Subcutaneous abdominal adipose tissue (tissue), 5 donors: ENCODE results near the gene COA3.

Source experiments
- H3K27ac ChIP-seq: one replicate; pipeline ENCODE4 v1.7.0; 2013; ENCODE audit warnings: low read depth, mild to moderate bottlenecking, inconsistent platforms, low read length, moderate library complexity
- H3K27me3 ChIP-seq, 5 donors: one replicate each; pipeline ENCODE4 v1.7.0; 2013; ENCODE audit warnings: low read length in 5 of 5, inconsistent platforms in 1 of 5; ENCODE audit not compliant: control insufficient read depth in 5 of 5, insufficient read depth in 4 of 5
- H3K36me3 ChIP-seq, 5 donors: one replicate each; pipeline ENCODE4 v1.7.0; 2013; ENCODE audit warnings: low read length in 5 of 5; ENCODE audit not compliant: control insufficient read depth in 5 of 5, insufficient read depth in 5 of 5
- H3K4me1 ChIP-seq, 5 donors: one replicate each; pipeline ENCODE4 v1.7.0; 2013; ENCODE audit warnings: low read length in 5 of 5, mild to moderate bottlenecking in 3 of 5, moderate library complexity in 1 of 5; ENCODE audit not compliant: control insufficient read depth in 5 of 5, insufficient read depth in 5 of 5
- H3K4me3 ChIP-seq, 5 donors: one replicate each; pipeline ENCODE4 v1.7.0; 2013; ENCODE audit warnings: low read length in 5 of 5, low read depth in 1 of 5
- H3K9ac ChIP-seq, 5 donors: one replicate each; pipeline ENCODE4 v1.7.0; 2013; ENCODE audit warnings: low read length in 5 of 5, mild to moderate bottlenecking in 4 of 5, moderate library complexity in 3 of 5
- H3K9me3 ChIP-seq, 5 donors: one replicate each; pipeline ENCODE4 v1.7.0; 2013; ENCODE audit warnings: low read length in 5 of 5; ENCODE audit not compliant: control insufficient read depth in 5 of 5
- donor health status: healthy.
- donor health status: healthy.
- donor health status: healthy.
- donor health status: healthy.
- donor health status: healthy.

The COA3 gene

DNA sequence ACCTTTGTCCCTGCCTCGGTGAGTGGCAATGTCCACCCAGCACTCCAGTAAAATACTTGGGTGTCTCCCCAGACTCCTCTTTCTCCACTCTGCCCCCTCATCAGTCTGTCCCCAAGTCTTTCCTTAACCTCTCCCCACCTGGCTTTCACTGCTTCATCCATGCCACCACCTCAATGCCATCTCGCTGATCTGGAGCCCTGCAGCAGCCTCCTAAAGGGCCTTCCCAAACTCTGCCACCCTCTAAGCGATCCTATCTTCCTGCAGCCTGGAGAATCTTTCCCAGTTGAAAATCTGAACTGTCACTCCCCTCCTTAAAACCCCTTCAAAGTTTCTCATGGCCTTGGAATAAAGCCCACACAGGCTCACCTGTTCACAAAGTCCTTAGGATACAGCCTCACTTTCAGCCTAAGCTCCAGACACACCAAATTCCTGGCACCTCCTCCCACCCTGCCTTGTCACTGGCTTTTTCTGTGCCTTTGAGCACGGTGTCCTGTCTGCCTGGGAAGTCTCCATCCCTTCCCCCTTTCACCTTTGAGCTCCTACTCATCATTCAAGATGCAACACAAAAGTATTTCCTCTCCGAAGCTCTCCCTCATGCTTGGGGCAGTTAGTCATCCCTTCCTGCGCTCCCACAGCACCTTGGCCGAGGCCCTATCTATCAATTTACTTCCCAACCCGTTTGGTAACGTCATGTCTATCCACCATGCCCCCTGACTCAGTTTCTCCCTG, 15.3 kb downstream of the COA3 start:
- H3K27ac ChIP-seq, result no peak overlapping the region
- H3K9me3 ChIP-seq, result no peaks in the 10 kb centered on the region
- peaks cover 40 to 81% (median 67%) of the 10 kb centered on the region in 5 donors for H3K27me3 ChIP-seq
- no peak overlapping the region for H3K9ac ChIP-seq
- peaks cover 0 to 16% (median 15%) of the 10 kb centered on the region in 5 donors for H3K36me3 ChIP-seq
- H3K4me1 ChIP-seq, result peaks cover 1 to 33% (median 31%) of the 10 kb centered on the region in 5 donors
- no peak overlapping the region for H3K4me3 ChIP-seq

DNA sequence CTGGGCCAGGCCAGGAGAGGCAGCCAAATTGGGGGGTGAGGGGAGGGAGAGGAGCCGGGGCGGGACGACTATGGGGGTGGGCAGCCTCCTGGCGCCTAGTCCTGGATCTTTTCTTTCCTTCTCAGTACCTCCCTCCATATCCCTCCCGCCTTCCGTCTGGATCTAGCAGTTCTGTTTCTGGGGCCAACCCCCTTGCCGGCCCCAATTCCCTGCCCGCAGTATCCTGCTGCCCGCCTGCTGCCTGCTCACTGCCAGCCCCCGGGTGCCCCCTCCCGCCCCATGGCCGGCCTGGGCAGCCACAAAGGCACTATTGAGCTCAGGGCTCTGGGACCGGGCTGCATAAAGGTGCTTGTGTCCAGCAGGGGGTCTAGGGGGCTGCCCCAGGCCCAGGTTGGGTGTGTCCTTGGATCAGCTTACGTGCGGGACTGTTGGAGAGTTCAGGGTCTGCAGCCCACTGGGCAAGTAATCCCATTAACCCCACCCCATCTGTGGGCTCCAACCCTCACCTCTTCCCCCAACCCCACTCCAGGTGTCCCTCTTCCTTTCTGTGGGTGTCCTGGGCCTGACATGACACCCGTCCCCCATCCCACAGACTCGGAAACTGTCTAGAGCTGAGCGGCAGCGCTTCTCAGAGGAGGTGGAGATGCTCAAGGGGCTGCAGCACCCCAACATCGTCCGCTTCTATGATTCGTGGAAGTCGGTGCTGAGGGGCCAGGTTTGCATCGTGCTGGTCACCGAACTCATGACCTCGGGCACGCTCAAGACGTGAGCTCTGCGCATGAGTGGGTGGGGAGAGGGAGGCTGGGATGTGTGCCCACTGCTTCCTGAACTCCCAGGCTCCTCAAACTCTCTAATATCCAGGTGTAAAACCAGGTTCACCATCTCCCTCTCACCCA, 16.1 kb downstream of the COA3 start:
- Histone ChIP-seq H3K36me3 (peaks cover 0 to 24% (median 22%) of the 10 kb centered on the region in 5 donors), H3K4me3 (no peak overlapping the region), H3K9me3 (no peaks in the 10 kb centered on the region), H3K27me3 (peaks cover 40 to 75% (median 63%) of the 10 kb centered on the region in 5 donors), H3K4me1 (peaks cover 1 to 33% (median 31%) of the 10 kb centered on the region in 5 donors), H3K27ac (no peak overlapping the region), H3K9ac (no peak overlapping the region)

DNA sequence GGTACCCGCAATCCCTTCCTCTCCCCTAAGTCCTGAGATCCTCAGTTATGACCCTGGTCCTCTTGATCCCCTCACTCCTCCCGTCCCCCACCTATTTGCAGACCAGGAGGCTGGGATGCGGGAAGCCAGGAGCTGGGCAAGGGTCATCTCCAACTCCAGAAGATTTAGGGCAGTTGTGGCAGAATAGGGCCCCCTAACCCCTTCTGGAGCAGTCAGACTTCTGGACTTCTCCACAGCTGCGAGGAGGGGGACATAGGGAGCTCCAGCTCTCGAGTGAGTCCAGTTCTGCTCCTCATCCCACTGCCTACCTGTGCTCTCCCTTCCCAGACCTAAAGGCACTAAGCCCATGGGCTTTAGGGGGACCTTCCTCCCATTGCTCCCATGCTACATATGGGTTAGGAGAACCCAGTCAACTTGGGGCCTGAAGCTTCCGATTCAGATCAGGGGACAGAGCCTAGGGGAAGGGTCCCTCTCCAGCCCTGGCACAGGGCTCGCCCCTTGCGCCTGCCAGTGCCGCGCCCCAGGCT, 16.8 kb downstream of the COA3 start:
- Histone ChIP-seq H3K9me3 (no peaks in the 10 kb centered on the region), H3K4me1 (peaks cover 1 to 33% (median 31%) of the 10 kb centered on the region in 5 donors), H3K27me3 (peaks cover 40 to 68% (median 57%) of the 10 kb centered on the region in 5 donors), H3K9ac (no peak overlapping the region), H3K4me3 (no peak overlapping the region), H3K27ac (no peak overlapping the region), H3K36me3 (peaks cover 0 to 32% (median 25%) of the 10 kb centered on the region in 5 donors)

DNA sequence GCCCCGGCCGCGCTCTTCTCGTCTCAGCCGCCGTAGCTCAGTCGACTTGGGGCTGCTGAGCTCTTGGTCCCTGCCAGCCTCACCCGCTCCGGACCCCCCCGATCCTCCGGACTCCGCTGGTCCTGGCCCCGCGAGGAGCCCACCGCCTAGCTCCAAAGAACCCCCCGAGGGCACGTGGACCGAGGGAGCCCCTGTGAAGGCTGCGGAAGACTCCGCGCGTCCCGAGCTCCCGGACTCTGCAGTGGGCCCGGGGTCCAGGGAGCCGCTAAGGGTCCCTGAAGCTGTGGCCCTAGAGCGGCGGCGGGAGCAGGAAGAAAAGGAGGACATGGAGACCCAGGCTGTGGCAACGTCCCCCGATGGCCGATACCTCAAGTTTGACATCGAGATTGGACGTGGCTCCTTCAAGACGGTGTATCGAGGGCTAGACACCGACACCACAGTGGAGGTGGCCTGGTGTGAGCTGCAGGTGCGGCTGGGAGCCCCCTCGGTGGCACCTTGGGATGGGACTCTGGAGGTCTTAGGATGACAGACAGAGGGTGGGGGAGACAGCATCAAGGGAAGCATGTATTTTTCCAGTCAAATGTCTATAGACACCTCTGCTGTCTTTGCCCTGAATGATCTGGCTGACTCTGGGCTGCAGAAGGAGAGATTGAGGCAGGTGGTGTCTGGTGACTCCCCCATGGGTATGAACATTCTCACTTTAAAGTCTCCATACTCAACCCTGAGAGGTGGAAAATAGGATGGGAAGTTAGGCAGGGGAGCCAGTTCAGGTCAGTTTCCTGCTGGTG, 17.5 kb downstream of the COA3 start:
- no peak overlapping the region for H3K27ac ChIP-seq
- H3K27me3 ChIP-seq, result peaks cover 40 to 64% (median 53%) of the 10 kb centered on the region in 5 donors
- peaks cover 1 to 38% (median 30%) of the 10 kb centered on the region in 5 donors for H3K36me3 ChIP-seq
- H3K4me1 ChIP-seq, result peaks cover 1 to 33% (median 31%) of the 10 kb centered on the region in 5 donors
- peak overlapping the region in 2 of 5 donors; percentile 26 to 41 for H3K4me3 ChIP-seq
- H3K9me3 ChIP-seq, result no peaks in the 10 kb centered on the region
- H3K9ac ChIP-seq, result no peak overlapping the region

DNA sequence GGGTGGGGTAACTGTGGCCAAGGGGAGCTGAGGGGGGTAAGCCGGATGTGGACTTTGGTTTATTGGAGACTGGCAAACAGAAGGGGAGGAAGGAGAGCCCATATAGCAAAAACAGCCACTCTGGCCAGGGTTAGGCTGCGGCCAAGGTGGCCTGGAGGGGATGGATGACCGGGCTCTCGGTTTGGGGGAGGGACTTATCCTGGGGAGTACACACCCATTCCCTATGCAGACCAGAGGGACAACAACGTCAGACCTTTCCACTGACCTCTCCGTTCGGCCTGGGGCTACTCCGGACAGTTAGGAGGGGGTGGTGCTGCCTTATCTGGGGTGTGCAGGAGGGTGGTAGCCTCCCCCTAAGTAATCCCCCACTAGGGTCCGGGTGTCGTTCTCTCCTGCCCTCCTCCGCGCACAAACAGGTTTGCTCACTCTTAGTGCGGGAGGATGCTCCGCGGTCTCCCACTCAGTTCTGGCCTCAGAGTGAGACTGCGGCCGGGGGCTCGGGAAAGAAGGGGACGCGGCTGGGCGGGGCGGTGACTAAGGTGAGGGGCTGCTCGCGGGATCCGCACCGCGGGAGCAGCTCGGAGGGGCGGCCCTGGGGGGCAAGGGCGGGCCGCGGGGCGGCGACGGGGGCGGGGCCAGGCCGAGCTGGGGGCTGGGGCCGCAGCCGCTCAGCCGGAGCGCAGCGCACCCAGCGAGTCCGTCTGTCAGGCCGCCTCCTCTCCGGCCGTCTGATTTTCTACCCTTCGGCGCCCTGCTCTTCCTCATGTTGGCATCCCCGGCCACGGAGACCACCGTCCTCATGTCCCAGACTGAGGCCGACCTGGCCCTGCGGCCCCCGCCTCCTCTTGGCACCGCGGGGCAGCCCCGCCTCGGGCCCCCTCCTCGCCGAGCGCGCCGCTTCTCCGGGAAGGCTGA, 18.3 kb downstream of the COA3 start, which contains the start of gene WNK4:
WNK4 (plus strand) TSS at position 675 of the 915 bp plus-strand sequence; CDS start at position 764, 89 bp downstream.
- Histone ChIP-seq H3K36me3 (peaks cover 5 to 47% (median 36%) of the 10 kb centered on the region in 5 donors), H3K27ac (no peak within 1 kb of the TSS), H3K9ac (no peak within 1 kb of the TSS), H3K9me3 (no peaks in the 10 kb centered on the region), H3K4me3 (peak within 1 kb of the TSS in 2 of 5 donors; percentile 26 to 41), H3K27me3 (peaks cover 39 to 55% (median 46%) of the 10 kb centered on the region in 5 donors), H3K4me1 (peaks cover 1 to 31% (median 29%) of the 10 kb centered on the region in 5 donors)

DNA sequence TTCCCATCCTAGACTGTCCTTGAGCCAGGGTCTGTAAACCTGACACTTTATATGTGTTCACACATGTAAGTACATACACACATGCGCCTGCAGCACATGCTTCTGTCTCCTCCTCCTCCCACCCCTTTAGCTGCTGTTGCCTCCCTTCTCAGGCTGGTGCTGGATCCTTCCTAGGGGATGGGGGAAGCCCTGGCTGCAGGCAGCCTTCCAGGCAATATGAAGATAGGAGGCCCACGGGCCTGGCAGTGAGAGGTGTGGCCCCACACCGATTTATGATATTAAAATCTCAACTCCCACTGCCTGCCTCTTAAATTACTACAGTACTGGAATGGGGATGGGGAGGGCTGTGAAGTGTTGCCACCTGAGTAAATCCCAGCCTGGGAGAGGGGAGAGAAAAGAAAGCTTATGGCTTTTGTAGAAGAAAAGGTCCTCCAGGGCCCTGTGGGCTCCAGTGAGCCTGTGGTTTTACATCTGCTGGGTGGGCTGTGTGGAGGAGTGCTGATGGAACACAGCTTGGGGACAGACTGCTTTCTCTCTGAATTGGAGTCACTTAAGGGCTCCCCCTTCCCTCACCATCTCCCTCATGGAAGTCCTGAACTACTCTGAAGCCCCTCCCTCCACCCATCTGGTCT, 19.1 kb downstream of the COA3 start:
- Histone ChIP-seq H3K9me3 (no peaks in the 10 kb centered on the region), H3K9ac (no peak overlapping the region), H3K27me3 (peaks cover 31 to 47% (median 38%) of the 10 kb centered on the region in 5 donors), H3K36me3 (peaks cover 5 to 48% (median 36%) of the 10 kb centered on the region in 5 donors), H3K4me3 (no peak overlapping the region), H3K27ac (no peak overlapping the region), H3K4me1 (peaks cover 0 to 23% (median 22%) of the 10 kb centered on the region in 5 donors)

DNA sequence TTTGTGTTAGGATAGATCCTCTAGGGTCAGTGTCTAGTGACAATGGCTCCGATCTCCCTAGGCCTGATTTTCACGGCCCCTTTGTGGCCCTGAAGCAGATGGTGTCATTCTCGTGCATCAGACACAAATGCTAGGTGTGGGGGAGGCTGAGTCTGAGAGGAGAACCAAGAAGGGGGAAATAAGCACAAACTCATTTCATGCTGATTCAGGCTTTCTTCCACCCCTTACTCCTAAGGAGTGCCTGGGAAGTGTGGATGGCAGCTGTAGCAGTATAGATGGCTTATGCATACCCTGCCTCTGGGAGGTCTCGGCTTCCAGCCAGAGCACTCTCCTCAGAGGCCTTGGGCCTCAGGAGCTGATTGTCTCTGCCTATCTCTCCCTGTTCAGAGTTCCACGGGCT, 19.9 kb downstream of the COA3 start:
- peaks cover 0 to 23% (median 21%) of the 10 kb centered on the region in 5 donors for H3K4me1 ChIP-seq
- H3K27ac ChIP-seq, result no peak overlapping the region
- H3K4me3 ChIP-seq, result no peak overlapping the region
- H3K27me3 ChIP-seq, result peaks cover 23 to 39% (median 30%) of the 10 kb centered on the region in 5 donors
- no peaks in the 10 kb centered on the region for H3K9me3 ChIP-seq
- peaks cover 5 to 48% (median 36%) of the 10 kb centered on the region in 5 donors for H3K36me3 ChIP-seq
- H3K9ac ChIP-seq, result no peak overlapping the region

DNA sequence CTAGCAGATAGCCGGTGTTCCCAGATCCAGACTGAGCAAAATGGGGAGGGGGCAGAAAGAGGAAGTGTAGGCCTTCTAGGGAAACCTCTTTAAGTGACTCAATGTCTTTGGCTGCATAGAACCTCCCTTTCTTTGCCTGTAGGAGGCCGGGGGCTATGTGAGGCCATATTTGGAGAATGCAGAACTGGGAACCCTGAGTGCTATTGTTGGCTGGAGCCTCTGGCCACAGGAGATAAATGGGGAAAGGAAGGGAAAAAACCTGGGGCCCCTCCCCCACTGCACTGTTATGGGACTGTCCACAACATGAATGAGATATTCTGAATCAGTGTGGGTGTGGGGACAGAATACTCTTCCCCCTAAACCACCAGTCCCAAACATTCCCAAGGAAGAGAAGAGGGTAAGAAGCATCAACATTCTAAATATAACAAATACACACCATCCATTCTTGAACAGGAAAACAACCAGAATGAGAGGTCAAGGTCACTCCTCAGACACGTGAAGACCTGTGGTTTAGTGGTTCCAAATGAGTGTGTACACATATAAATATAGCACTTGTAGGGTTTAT, 22.9 kb downstream of the COA3 start:
- no peak overlapping the region for H3K9ac ChIP-seq
- H3K4me3 ChIP-seq, result no peak overlapping the region
- peaks cover 5 to 48% (median 36%) of the 10 kb centered on the region in 5 donors for H3K36me3 ChIP-seq
- H3K27ac ChIP-seq, result no peak overlapping the region
- H3K4me1 ChIP-seq, result peaks cover 0 to 24% (median 20%) of the 10 kb centered on the region in 5 donors
- H3K27me3 ChIP-seq, result peaks cover 0 to 9% (median 1%) of the 10 kb centered on the region in 5 donors
- no peaks in the 10 kb centered on the region for H3K9me3 ChIP-seq
